Thymus (tissue), 11 donors: ENCODE measurements around the gene STX3. TPM values are rescaled to one million over a fixed set of nuclear protein-coding genes. Genes with fewer than 3 reads are reported as not detected.

Experiments
- DNase-seq, 9 donors: peaks; one replicate each; pipeline ENCODE4 v3.0.0-alpha.2; 2013; ENCODE audit warnings: low spot score in 9 of 9, low read depth in 6 of 9, missing footprints in 1 of 9
- H3K27ac ChIP-seq, 2 donors: one replicate each; pipeline ENCODE4 v1.5.1; 2013; ENCODE audit warnings: control low read depth in 1 of 2, low read depth in 1 of 2, low read length in 1 of 2, mild to moderate bottlenecking in 1 of 2, moderate library complexity in 1 of 2
- H3K27me3 ChIP-seq, 2 donors: one replicate each; pipeline ENCODE4 v1.5.1; 2013; ENCODE audit warnings: low read length in 1 of 2; ENCODE audit not compliant: control insufficient read depth in 2 of 2, insufficient read depth in 1 of 2
- H3K36me3 ChIP-seq, 2 donors: one replicate each; pipeline ENCODE4 v1.5.1; 2013; ENCODE audit warnings: low read length in 1 of 2, mild to moderate bottlenecking in 1 of 2, moderate library complexity in 1 of 2; ENCODE audit not compliant: control insufficient read depth in 2 of 2, insufficient read depth in 2 of 2
- H3K4me1 ChIP-seq, 2 donors: one replicate each; pipeline ENCODE4 v1.5.1; 2013; ENCODE audit warnings: low read length in 2 of 2; ENCODE audit not compliant: control insufficient read depth in 2 of 2, insufficient read depth in 2 of 2
- H3K4me3 ChIP-seq, 2 donors: one replicate each; pipeline ENCODE4 v1.5.1; 2013; ENCODE audit warnings: low read length in 2 of 2, control low read depth in 1 of 2, mild to moderate bottlenecking in 1 of 2
- H3K9me3 ChIP-seq, 2 donors: one replicate each; pipeline ENCODE4 v1.5.1; 2013; ENCODE audit warnings: low read length in 1 of 2, mild to moderate bottlenecking in 1 of 2; ENCODE audit not compliant: control insufficient read depth in 2 of 2, insufficient read depth in 1 of 2
- WGBS: extraction: QIAGEN DNeasy Blood & Tissue Kit; methylation state at CpG from one replicate; pipeline ENCODE4 v1.1.7; 2013; 5-methylcytosine and 5-hydroxymethylcytosine counted together
- polyA plus RNA-seq: library from polyadenylated mRNA; stranded (reverse); fragments of 200-250 nt; gene quantifications from one replicate; pipeline ENCODE4 v1.2.3, GENCODE V29; 2013
- total RNA-seq: library from RNA; stranded (reverse); fragments of 120-200 nt; gene quantifications from one replicate; pipeline ENCODE4 v1.2.4, GENCODE V29; 2013
- donor health status: healthy.

The STX3 gene
- total and polyA plus RNA-seq, 2 donors: 9.4 to 14.1 TPM

GRCh38 chr11:59792507-59792906 is 37.3 kb downstream of the STX3 start:
- no peaks in the 10 kb centered on the region for H3K36me3 ChIP-seq

DNA sequence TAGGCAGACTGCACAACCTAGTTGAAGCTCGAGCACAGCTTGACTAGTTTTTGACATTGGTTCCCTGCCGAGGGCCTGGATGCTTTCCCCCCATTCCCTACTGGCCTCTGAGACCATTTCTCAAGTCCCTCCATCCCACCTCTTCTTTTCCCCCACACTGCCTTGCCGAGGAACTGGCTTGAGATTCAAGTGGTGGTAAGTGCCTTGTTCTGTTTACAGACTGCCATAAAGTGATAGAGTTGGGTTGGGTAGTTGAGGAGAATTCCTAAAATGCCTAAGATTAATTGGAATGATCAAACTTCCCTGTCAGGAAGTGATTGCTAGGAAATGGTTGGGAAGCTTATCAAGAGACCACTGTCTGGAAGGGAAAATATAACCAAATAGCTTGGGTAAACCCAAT is 39.2 kb downstream of the STX3 start:
- Histone ChIP-seq H3K27me3 (no peaks in the 10 kb centered on the region), H3K4me3 (no peak overlapping the region), H3K36me3 (no peaks in the 10 kb centered on the region), H3K9me3 (no peaks in the 10 kb centered on the region), H3K4me1 (no peaks in the 10 kb centered on the region), H3K27ac (no peak overlapping the region)
- DNase-seq: no peak
- WGBS: 96% methylated on average over 3 of the region's 3 CpGs

More at GRCh38 chr11:59792507-59792906, 37.3 kb downstream of the STX3 start:
- H3K4me3 ChIP-seq: no peak overlapping the region
- no peaks in the 10 kb centered on the region for H3K27me3 ChIP-seq
- no peaks in the 10 kb centered on the region for H3K4me1 ChIP-seq
- no peak for DNase-seq
- WGBS: 92% methylated on average over 1 of the region's 1 CpG
- H3K27ac ChIP-seq: no peak overlapping the region
- H3K9me3 ChIP-seq: no peaks in the 10 kb centered on the region

DNA sequence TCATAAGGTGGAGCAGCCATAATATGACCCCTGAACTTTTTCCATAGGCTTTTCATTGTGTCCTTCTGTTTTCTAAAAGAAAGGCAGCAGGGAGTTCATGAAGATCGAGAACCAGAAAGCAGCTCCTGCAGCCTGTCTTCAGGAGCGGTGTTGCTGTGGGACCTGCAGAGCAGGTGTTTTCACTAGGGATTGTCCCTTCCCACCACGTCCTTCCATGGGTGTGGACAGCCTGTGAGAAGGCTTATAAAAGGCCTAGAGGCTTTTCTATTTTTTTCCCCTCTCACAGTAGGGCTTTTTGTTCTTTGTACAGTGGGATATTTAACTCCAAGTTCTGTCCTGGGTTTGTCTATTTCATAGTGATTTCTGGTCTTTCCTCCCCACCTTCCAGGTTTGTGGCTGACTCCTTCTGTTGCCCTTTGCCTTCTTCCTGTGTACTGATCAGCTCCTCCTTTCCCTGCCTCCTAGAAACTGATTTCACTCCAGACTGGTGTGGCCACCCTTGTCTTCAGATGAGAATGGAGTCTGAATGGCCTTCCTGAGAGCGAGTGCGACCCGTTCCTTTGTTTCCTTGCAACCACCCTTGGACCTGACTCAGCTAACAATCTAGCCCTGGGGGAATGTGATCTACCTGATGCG is 45.3 kb downstream of the STX3 start:
- peaks cover 7 to 12% of the 10 kb centered on the region in 2 donors for H3K36me3 ChIP-seq
- H3K27me3 ChIP-seq: no peaks in the 10 kb centered on the region
- 95% methylated on average over 7 of the region's 7 CpGs for WGBS
- H3K9me3 ChIP-seq: no peaks in the 10 kb centered on the region
- no peak for DNase-seq
- no peak overlapping the region for H3K27ac ChIP-seq
- H3K4me1 ChIP-seq: no peaks in the 10 kb centered on the region
- no peak overlapping the region for H3K4me3 ChIP-seq

DNA sequence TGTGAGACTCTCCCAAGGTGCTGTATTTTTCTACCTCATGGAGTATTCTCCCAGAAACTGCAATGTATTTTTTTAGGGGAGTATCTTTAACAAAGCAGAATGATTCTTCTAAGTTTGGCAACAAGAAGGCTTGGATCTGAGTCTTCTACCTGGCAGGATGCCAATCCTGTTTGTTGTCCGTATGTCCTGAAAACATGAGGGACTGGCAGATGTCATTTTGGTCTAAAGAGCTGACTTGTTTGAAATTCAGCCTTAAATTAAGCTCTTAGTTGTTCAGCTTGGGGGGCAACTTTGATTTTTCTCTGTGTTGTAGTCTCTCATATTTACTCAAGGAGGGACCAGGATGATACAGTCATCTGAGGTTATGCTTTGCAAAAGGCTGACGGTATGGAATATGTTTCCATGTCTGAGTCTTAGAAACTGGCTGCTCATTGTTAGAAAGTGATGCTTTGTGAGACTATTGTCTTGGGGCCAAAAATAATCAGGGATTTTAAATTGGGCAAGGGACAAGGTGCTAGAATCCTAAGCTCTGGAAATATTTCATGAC is 46.1 kb downstream of the STX3 start:
- DNase-seq: no peak
- no peak overlapping the region for H3K27ac ChIP-seq
- H3K9me3 ChIP-seq: no peaks in the 10 kb centered on the region
- no peak overlapping the region for H3K4me3 ChIP-seq
- WGBS: 95% methylated on average over 2 of the region's 2 CpGs
- no peaks in the 10 kb centered on the region for H3K27me3 ChIP-seq
- H3K4me1 ChIP-seq: no peaks in the 10 kb centered on the region
- H3K36me3 ChIP-seq: peaks cover 14 to 17% of the 10 kb centered on the region in 2 donors

GRCh38 chr11:59801981-59802638 is 46.9 kb downstream of the STX3 start:
- peak overlapping the region in 1 of 2 donors; percentile 2 for H3K27ac ChIP-seq
- H3K4me1 ChIP-seq: no peaks in the 10 kb centered on the region
- peaks cover 22 to 25% of the 10 kb centered on the region in 2 donors for H3K36me3 ChIP-seq

DNA sequence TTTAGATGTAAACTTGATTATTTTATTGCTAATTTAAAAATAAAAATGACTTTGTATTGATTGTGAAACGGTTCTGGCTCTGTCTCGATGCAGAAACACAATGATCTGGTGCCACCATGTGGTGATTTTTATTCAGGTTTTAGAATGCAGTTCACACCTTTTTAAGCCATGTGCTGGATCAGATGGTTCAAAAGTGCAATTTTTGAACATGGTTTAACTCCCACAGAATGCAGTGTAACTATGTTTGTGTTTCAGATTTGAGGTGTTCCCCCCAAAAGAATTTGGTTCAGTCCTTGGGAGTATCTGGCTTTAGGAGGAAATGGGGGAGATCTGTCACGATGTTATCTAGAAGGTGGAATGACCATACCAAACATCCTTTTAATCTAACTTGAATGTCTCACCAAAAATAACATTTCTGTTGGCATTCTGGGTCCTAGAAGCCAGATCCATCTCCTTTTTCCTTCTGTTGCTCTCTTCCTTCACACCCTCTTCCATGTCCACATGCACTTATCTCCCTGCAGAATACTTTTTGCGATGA is 47.5 kb downstream of the STX3 start:
- no peaks in the 10 kb centered on the region for H3K27me3 ChIP-seq
- H3K36me3 ChIP-seq: peaks cover 27 to 28% of the 10 kb centered on the region in 2 donors
- DNase-seq: peak in 8 of 9 donors; percentile 33 to 81 (median 58)
- no peak overlapping the region for H3K27ac ChIP-seq
- H3K4me3 ChIP-seq: no peak overlapping the region
- WGBS: 54% methylated on average over 4 of the region's 4 CpGs
- H3K4me1 ChIP-seq: no peaks in the 10 kb centered on the region
- no peaks in the 10 kb centered on the region for H3K9me3 ChIP-seq

More at GRCh38 chr11:59801981-59802638, 46.9 kb downstream of the STX3 start:
- no peak overlapping the region for H3K4me3 ChIP-seq
- 79% methylated on average over 5 of the region's 5 CpGs for WGBS
- no peaks in the 10 kb centered on the region for H3K9me3 ChIP-seq
- H3K27me3 ChIP-seq: no peaks in the 10 kb centered on the region
- no peak for DNase-seq

DNA sequence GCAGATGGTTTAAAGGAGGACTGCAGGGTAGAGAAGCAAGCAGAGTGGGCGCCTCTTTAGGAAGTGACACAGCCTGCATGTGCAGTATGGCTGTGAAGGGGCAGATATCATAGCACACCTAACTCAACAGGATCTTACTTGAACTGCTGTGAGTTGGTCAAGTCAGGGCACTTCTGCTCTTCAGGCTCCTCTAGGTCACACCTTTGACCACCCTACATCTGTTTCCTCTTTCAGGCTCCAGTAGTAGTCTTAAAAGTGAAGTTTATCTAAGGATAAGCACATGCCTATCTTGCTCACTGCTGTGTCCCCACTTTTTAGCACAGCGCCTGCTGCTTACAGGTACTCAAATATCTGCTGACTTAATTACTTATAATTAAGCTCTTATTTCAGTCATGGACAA is 48.9 kb downstream of the STX3 start:
- 96% methylated on average over 2 of the region's 2 CpGs for WGBS
- Histone ChIP-seq H3K36me3 (peaks cover 27 to 36% of the 10 kb centered on the region in 2 donors), H3K4me3 (no peak overlapping the region), H3K27ac (no peak overlapping the region), H3K27me3 (no peaks in the 10 kb centered on the region), H3K9me3 (no peaks in the 10 kb centered on the region), H3K4me1 (no peaks in the 10 kb centered on the region)
- DNase-seq: no peak

- no peak for DNase-seq
- peaks cover 27 to 36% of the 10 kb centered on the region in 2 donors for H3K36me3 ChIP-seq
- no peak overlapping the region for H3K4me3 ChIP-seq
- H3K9me3 ChIP-seq: peaks cover 0 to 3% of the 10 kb centered on the region in 2 donors
- 85% methylated on average over 1 of the region's 1 CpG for WGBS
- H3K4me1 ChIP-seq: peaks cover 12 to 13% of the 10 kb centered on the region in 2 donors
- H3K27ac ChIP-seq: no peak overlapping the region
- H3K27me3 ChIP-seq: no peaks in the 10 kb centered on the region
Measured at GRCh38 chr11:59807047-59807610, 52.0 kb downstream of the STX3 start.
